ENCODE data around the gene TM2D3.

TM2D3 gene, protein sequence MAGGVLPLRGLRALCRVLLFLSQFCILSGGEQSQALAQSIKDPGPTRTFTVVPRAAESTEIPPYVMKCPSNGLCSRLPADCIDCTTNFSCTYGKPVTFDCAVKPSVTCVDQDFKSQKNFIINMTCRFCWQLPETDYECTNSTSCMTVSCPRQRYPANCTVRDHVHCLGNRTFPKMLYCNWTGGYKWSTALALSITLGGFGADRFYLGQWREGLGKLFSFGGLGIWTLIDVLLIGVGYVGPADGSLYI

DNA sequence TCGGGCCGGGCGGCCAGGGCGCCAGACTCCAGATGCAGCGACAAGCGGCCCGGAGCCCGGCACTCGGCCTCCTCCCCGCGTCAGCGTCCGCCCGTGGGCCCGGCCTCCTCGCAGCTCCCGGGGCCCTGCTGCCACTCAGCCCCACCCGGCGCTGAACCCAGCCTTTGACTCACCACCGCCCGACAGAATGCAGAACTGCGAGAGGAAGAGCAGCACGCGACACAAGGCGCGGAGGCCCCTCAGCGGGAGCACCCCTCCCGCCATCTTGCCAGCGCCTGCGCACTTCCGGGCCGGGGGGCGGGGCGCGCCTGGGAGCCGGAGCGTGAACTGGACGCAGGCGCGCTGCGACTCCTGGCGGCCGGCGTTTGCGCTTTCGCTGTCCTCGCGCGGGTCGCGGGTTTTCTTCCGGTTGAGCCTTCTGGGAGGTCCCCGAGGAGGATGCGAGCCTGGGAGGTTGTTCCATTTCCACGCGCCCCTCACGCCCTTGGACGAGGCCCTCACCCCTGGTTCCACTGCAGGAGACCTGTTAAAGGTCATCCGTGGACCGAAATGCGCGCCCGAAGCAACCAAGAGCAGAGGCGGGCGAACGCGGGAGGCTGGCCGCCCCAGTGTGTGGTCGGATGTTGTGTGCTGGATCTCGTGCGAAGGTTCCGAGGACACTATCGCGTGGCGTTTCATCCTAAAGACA lies at the start of gene TM2D3:
Gene TM2D3 (minus strand): TSS at position 284 of the 688 bp plus-strand sequence. CDS start 20 bp downstream, at position 264.
- Histone ChIP-seq H3K9me3 (ENCODE audit: control insufficient read depth in 2 of 2, low read length in 2 of 2) (no peaks in the 10 kb centered on the region), H3K4me1 (ENCODE audit: control insufficient read depth in 2 of 2, insufficient read depth in 2 of 2, low read length in 2 of 2) (peaks cover 16 to 18% of the 10 kb centered on the region in 2 donors), H3K9ac (ENCODE audit: low read depth in 1 of 2, low read length in 2 of 2) (peak within 1 kb of the TSS; percentile 95), H3K27me3 (ENCODE audit: control insufficient read depth in 2 of 2, insufficient read depth in 2 of 2, low read length in 2 of 2) (no peaks in the 10 kb centered on the region), H3K4me3 (ENCODE audit: low read length in 2 of 2) (peak within 1 kb of the TSS; percentile 96 to 100), H3K36me3 (ENCODE audit: control insufficient read depth in 2 of 2, insufficient read depth in 2 of 2, low read length in 2 of 2) (peaks cover 12 to 14% of the 10 kb centered on the region in 2 donors), H3K27ac (ENCODE audit: low read depth in 2 of 2, low read length in 2 of 2) (peak within 1 kb of the TSS; percentile 98)

DNA sequence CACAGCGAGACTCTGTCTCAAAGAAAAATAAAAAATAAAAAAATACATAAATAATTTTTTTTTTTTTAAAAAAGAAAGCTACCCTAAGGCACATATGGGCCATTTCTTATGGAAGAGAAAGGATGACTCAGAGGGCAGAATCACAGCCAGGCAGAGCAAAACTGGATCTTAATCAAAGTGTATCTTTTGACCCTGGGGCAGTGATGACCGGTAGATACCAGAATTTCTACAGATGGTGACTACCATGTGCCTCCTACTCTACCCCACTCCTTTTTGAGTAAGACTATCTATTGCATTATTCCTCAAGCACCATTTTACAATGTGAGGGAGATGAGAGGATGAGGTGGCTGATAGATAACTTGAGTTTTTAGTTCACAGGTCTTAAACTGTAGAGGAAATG lies 46.1 kb upstream of the TM2D3 start:
- no peak overlapping the region for H3K9ac ChIP-seq (ENCODE audit: low read depth in 1 of 2, low read length in 2 of 2)
- no peaks in the 10 kb centered on the region for H3K9me3 ChIP-seq (ENCODE audit: control insufficient read depth in 2 of 2, low read length in 2 of 2)
- no peak overlapping the region for H3K4me3 ChIP-seq (ENCODE audit: low read length in 2 of 2)
- H3K27me3 ChIP-seq (ENCODE audit: control insufficient read depth in 2 of 2, insufficient read depth in 2 of 2, low read length in 2 of 2), result no peaks in the 10 kb centered on the region
- peaks cover 54 to 59% of the 10 kb centered on the region in 2 donors for H3K36me3 ChIP-seq (ENCODE audit: control insufficient read depth in 2 of 2, insufficient read depth in 2 of 2, low read length in 2 of 2)
- no peaks in the 10 kb centered on the region for H3K4me1 ChIP-seq (ENCODE audit: control insufficient read depth in 2 of 2, insufficient read depth in 2 of 2, low read length in 2 of 2)
- H3K27ac ChIP-seq (ENCODE audit: low read depth in 2 of 2, low read length in 2 of 2), result no peak overlapping the region

DNA sequence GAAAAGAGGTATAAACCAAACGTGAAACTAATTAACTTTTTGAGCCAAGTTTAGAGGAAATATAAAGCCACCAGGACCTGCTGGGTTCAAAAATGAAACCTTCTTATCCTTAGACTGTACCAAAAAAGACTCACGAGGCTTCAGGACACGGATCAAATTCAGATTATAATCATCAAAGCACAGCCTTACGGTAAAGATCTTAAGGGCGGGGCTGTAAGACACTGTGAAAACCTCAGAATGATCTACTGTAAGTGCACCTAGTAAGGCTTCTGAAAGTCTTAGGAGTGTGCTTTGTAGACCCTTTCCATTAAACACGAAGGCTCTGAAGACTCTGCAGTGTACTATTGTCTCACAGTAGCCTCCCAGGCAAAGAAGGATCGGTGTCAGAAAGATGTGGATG lies 45.3 kb upstream of the TM2D3 start:
- Histone ChIP-seq H3K9me3 (ENCODE audit: control insufficient read depth in 2 of 2, low read length in 2 of 2) (no peaks in the 10 kb centered on the region), H3K27ac (ENCODE audit: low read depth in 2 of 2, low read length in 2 of 2) (no peak overlapping the region), H3K4me3 (ENCODE audit: low read length in 2 of 2) (no peak overlapping the region), H3K9ac (ENCODE audit: low read depth in 1 of 2, low read length in 2 of 2) (no peak overlapping the region), H3K27me3 (ENCODE audit: control insufficient read depth in 2 of 2, insufficient read depth in 2 of 2, low read length in 2 of 2) (no peaks in the 10 kb centered on the region), H3K36me3 (ENCODE audit: control insufficient read depth in 2 of 2, insufficient read depth in 2 of 2, low read length in 2 of 2) (peaks cover 50 to 53% of the 10 kb centered on the region in 2 donors), H3K4me1 (ENCODE audit: control insufficient read depth in 2 of 2, insufficient read depth in 2 of 2, low read length in 2 of 2) (no peaks in the 10 kb centered on the region)

DNA sequence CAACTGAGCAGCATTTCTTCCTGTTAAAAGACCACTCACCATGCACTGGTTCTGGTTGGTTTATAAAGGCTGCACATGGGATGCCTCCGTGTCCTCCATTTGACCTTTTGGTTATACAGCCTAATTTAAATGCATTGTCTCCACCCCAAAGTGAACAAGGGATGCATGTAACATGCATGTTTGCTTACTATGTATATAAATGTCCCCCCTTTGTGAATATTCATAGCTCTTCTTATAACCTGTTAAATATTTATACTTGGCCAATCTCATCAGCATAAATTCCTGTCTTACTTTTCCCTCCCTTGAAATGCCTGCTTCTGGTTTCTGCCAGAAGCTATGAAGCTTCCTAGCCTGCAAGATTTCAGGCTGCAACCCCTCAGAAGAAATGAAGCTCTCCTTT lies 44.6 kb upstream of the TM2D3 start:
- no peak overlapping the region for H3K27ac ChIP-seq (ENCODE audit: low read depth in 2 of 2, low read length in 2 of 2)
- H3K27me3 ChIP-seq (ENCODE audit: control insufficient read depth in 2 of 2, insufficient read depth in 2 of 2, low read length in 2 of 2), result no peaks in the 10 kb centered on the region
- no peaks in the 10 kb centered on the region for H3K4me1 ChIP-seq (ENCODE audit: control insufficient read depth in 2 of 2, insufficient read depth in 2 of 2, low read length in 2 of 2)
- H3K9ac ChIP-seq (ENCODE audit: low read depth in 1 of 2, low read length in 2 of 2), result no peak overlapping the region
- no peak overlapping the region for H3K4me3 ChIP-seq (ENCODE audit: low read length in 2 of 2)
- H3K9me3 ChIP-seq (ENCODE audit: control insufficient read depth in 2 of 2, low read length in 2 of 2), result no peaks in the 10 kb centered on the region
- H3K36me3 ChIP-seq (ENCODE audit: control insufficient read depth in 2 of 2, insufficient read depth in 2 of 2, low read length in 2 of 2), result peaks cover 43 to 51% of the 10 kb centered on the region in 2 donors

DNA sequence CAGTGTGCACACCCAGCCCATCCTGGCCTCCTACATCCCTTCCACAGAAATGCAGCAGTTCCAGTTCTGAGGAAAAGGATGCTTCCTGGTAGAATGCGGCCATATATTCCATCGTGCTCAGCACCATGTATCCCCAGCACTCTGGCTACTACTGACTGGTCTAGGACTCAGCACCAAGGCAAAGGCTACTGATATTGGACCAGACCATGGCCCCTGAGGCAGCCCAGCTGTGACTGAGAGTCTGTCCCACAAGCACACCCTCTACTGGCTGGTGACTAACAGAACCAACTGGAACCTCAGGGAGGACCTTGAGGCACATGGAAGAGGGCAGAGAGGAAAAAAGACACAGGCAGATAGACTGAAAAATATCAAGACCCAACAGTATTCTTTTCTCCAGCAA lies 42.1 kb upstream of the TM2D3 start:
- no peak overlapping the region for H3K27ac ChIP-seq (ENCODE audit: low read depth in 2 of 2, low read length in 2 of 2)

DNA sequence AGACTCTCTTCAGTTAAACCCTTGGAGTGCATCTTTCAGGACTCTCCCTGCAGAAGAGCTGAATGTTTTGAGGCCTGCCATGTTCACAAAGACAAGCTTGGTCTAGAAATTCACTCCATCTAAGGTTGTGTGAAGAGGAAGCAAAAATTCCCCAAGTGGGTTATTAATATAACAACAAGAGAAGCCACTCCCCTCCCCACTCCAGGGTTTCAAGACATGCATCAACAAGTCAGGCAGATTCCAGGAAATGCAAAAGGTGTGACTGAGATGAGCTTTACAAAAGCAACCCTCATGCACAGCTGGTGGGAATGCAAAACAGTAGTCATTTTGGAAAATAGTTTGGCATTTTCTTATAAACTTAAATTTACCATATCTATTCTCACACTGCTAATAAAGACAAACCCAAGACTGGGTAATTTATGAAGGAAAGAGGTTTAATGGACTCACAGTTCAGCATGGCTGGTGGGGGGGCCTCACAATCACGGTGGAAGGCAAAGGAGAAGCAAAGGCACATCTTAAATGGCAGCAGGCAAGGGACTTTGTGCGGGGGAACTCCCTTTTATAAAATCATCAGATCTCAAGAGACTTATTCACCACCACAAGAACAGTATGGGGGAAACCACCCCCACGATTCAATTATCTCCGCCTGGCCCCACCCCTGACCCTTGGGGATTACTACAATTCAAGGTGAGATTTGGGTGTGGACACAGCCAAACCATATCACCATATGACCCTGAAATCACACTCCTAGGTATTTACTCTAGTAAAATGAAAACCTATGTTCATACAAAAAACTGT lies 40.8 kb upstream of the TM2D3 start:
- Histone ChIP-seq H3K36me3 (ENCODE audit: control insufficient read depth in 2 of 2, insufficient read depth in 2 of 2, low read length in 2 of 2) (peaks cover 17 to 30% of the 10 kb centered on the region in 2 donors), H3K4me3 (ENCODE audit: low read length in 2 of 2) (no peak overlapping the region), H3K27me3 (ENCODE audit: control insufficient read depth in 2 of 2, insufficient read depth in 2 of 2, low read length in 2 of 2) (no peaks in the 10 kb centered on the region), H3K9ac (ENCODE audit: low read depth in 1 of 2, low read length in 2 of 2) (no peak overlapping the region), H3K4me1 (ENCODE audit: control insufficient read depth in 2 of 2, insufficient read depth in 2 of 2, low read length in 2 of 2) (no peaks in the 10 kb centered on the region), H3K9me3 (ENCODE audit: control insufficient read depth in 2 of 2, low read length in 2 of 2) (no peaks in the 10 kb centered on the region), H3K27ac (ENCODE audit: low read depth in 2 of 2, low read length in 2 of 2) (no peak overlapping the region)

More for the DNA sequence above, 42.1 kb upstream of the TM2D3 start:
- H3K9me3 ChIP-seq (ENCODE audit: control insufficient read depth in 2 of 2, low read length in 2 of 2), result no peaks in the 10 kb centered on the region
- H3K27me3 ChIP-seq (ENCODE audit: control insufficient read depth in 2 of 2, insufficient read depth in 2 of 2, low read length in 2 of 2), result no peaks in the 10 kb centered on the region
- H3K9ac ChIP-seq (ENCODE audit: low read depth in 1 of 2, low read length in 2 of 2), result no peak overlapping the region
- no peaks in the 10 kb centered on the region for H3K4me1 ChIP-seq (ENCODE audit: control insufficient read depth in 2 of 2, insufficient read depth in 2 of 2, low read length in 2 of 2)
- H3K4me3 ChIP-seq (ENCODE audit: low read length in 2 of 2), result no peak overlapping the region
- H3K36me3 ChIP-seq (ENCODE audit: control insufficient read depth in 2 of 2, insufficient read depth in 2 of 2, low read length in 2 of 2), result peaks cover 25 to 41% of the 10 kb centered on the region in 2 donors

DNA sequence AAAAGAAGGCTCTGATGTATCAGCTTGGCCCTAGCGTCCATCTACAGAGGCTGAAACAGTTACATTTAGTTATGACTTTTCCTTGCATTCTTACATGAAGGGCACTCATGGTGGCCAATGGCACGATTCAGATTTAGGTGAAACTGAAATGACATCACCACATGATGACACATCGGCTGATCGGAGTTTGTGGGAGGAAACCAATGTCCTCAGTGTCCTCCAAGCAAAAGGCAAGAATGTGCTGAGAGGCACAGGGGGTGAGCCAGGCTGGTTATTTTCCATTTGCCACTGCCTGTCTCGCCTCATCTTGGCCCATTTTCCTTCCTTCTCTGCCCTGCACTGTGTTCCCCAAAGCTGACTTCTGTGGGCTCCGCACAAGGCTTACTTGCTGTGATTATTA lies 37.7 kb upstream of the TM2D3 start:
- H3K27me3 ChIP-seq (ENCODE audit: control insufficient read depth in 2 of 2, insufficient read depth in 2 of 2, low read length in 2 of 2), result no peaks in the 10 kb centered on the region
- H3K4me3 ChIP-seq (ENCODE audit: low read length in 2 of 2), result no peak overlapping the region
- no peaks in the 10 kb centered on the region for H3K4me1 ChIP-seq (ENCODE audit: control insufficient read depth in 2 of 2, insufficient read depth in 2 of 2, low read length in 2 of 2)
- peaks cover 13 to 19% of the 10 kb centered on the region in 2 donors for H3K36me3 ChIP-seq (ENCODE audit: control insufficient read depth in 2 of 2, insufficient read depth in 2 of 2, low read length in 2 of 2)
- H3K9ac ChIP-seq (ENCODE audit: low read depth in 1 of 2, low read length in 2 of 2), result no peak overlapping the region
- H3K27ac ChIP-seq (ENCODE audit: low read depth in 2 of 2, low read length in 2 of 2), result no peak overlapping the region
- H3K9me3 ChIP-seq (ENCODE audit: control insufficient read depth in 2 of 2, low read length in 2 of 2), result no peaks in the 10 kb centered on the region

DNA sequence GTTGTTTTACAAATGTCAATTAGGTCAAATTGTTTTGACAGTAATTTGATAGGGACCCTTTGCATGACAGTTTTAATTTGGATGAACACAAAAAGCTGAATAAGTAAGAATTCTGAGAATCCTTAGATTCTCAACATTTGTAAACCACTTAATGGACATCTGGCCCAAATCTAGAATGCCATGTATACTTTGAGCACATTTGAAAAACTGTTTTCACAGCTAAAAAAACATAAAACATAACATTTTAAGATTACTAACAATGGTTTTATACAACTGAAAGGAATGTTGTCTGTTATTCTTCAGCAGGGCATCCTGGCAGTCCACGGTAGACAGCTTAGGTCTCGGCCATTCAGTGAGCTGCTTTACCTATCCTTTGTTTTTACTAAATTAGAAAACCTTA lies 34.5 kb upstream of the TM2D3 start:
- peaks cover 19 to 20% of the 10 kb centered on the region in 2 donors for H3K36me3 ChIP-seq (ENCODE audit: control insufficient read depth in 2 of 2, insufficient read depth in 2 of 2, low read length in 2 of 2)
- H3K9ac ChIP-seq (ENCODE audit: low read depth in 1 of 2, low read length in 2 of 2), result no peak overlapping the region
- no peaks in the 10 kb centered on the region for H3K27me3 ChIP-seq (ENCODE audit: control insufficient read depth in 2 of 2, insufficient read depth in 2 of 2, low read length in 2 of 2)
- no peaks in the 10 kb centered on the region for H3K9me3 ChIP-seq (ENCODE audit: control insufficient read depth in 2 of 2, low read length in 2 of 2)
- H3K27ac ChIP-seq (ENCODE audit: low read depth in 2 of 2, low read length in 2 of 2), result no peak overlapping the region
- no peaks in the 10 kb centered on the region for H3K4me1 ChIP-seq (ENCODE audit: control insufficient read depth in 2 of 2, insufficient read depth in 2 of 2, low read length in 2 of 2)
- no peak overlapping the region for H3K4me3 ChIP-seq (ENCODE audit: low read length in 2 of 2)

DNA sequence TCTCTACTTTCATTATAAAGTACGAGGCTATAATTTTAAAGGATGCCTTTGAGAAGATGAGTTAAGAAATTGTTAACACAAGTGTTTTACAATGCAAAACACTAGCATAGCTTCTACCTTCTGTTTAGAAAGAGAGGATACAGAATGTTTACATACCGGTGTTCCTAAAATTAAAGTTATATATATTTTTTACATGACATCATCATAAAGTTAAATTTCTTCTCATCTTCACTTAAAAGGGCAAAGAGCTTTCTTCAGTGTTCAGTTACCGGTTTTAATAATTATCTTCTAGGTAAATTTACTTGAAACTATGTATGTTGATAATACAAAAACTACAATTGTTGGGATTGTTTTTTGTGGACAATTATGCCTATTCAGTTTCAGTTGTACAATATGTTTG lies 32.7 kb upstream of the TM2D3 start:
- no peaks in the 10 kb centered on the region for H3K27me3 ChIP-seq (ENCODE audit: control insufficient read depth in 2 of 2, insufficient read depth in 2 of 2, low read length in 2 of 2)
- H3K9ac ChIP-seq (ENCODE audit: low read depth in 1 of 2, low read length in 2 of 2), result no peak overlapping the region
- H3K4me1 ChIP-seq (ENCODE audit: control insufficient read depth in 2 of 2, insufficient read depth in 2 of 2, low read length in 2 of 2), result no peaks in the 10 kb centered on the region
- H3K4me3 ChIP-seq (ENCODE audit: low read length in 2 of 2), result no peak overlapping the region
- H3K36me3 ChIP-seq (ENCODE audit: control insufficient read depth in 2 of 2, insufficient read depth in 2 of 2, low read length in 2 of 2), result peaks cover 17 to 19% of the 10 kb centered on the region in 2 donors
- H3K27ac ChIP-seq (ENCODE audit: low read depth in 2 of 2, low read length in 2 of 2), result no peak overlapping the region
- no peaks in the 10 kb centered on the region for H3K9me3 ChIP-seq (ENCODE audit: control insufficient read depth in 2 of 2, low read length in 2 of 2)

DNA sequence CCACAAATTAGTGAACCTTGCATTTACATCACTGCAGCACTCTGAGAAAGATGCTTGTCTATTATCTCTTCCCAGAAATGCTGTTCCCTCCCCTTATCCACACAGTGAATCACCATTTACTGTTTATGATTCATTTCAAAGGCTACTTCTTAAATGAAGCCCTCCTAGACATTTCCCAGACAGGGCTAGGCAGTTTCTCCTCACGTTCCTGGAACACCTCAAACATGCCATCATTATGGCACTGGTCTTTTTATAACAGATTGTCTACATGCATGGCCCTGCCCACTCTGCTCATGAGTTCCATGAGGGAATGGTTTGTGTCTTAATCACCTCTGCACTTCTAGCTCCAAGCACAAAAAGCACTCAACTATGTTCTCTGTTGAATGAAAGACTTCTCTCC lies 32.2 kb upstream of the TM2D3 start:
- no peaks in the 10 kb centered on the region for H3K27me3 ChIP-seq (ENCODE audit: control insufficient read depth in 2 of 2, insufficient read depth in 2 of 2, low read length in 2 of 2)
- H3K4me3 ChIP-seq (ENCODE audit: low read length in 2 of 2), result no peak overlapping the region
- H3K9me3 ChIP-seq (ENCODE audit: control insufficient read depth in 2 of 2, low read length in 2 of 2), result no peaks in the 10 kb centered on the region
- H3K4me1 ChIP-seq (ENCODE audit: control insufficient read depth in 2 of 2, insufficient read depth in 2 of 2, low read length in 2 of 2), result no peaks in the 10 kb centered on the region
- H3K9ac ChIP-seq (ENCODE audit: low read depth in 1 of 2, low read length in 2 of 2), result no peak overlapping the region
- H3K27ac ChIP-seq (ENCODE audit: low read depth in 2 of 2, low read length in 2 of 2), result no peak overlapping the region
- peaks cover 15 to 19% of the 10 kb centered on the region in 2 donors for H3K36me3 ChIP-seq (ENCODE audit: control insufficient read depth in 2 of 2, insufficient read depth in 2 of 2, low read length in 2 of 2)

All from mucosa of rectum (tissue), 2 donors.